C4-2B (cell line): ENCODE measurements around the gene CLIP1.

Experiments
- ZFX ChIP-seq: fragments of 450-650 bp; IDR thresholded peaks from 2 replicates; pipeline ENCODE4 v1.6.1; 2017
- TF ChIP-seq, protein P1 (sequence below): fragments of 450-650 bp; conservative IDR thresholded peaks from 2 replicates; pipeline ENCODE4 v1.5.1; 2017; ENCODE audit warnings: mild to moderate bottlenecking

DNA sequence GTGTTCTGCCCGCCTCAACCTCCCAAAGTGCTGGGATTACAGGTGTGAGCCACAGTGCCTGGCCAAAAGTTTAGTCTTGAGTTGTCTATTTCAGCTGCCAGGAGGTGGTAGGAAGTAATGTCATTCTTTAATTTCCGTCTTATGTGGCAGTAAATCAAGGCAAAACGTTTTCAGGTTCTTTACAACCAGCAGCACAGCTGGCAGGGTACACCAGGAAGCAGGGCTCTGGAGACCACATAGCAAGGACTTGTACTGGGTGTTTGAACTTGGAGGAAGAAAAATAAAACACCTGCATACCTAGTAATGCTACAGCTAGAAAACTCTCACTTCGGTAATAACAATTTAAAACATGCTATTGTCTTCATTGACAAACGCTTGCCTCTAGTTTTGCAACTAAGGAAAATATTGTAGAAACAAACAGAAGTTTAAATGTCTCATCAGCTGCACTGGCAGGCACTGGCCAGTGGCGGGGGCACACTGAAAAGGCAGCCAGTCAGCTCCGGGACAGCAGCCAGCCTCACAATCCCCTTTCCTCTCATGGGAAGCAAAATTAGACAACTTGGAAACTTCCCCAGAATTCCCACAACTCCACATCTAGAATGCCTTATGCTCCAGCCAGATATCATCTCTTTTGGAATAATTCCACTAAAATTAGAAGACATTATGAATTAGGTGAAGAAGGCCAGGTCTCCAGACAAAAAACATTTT is 72.2 kb downstream of the CLIP1 start:
- TF ChIP-seq, protein P1, sequence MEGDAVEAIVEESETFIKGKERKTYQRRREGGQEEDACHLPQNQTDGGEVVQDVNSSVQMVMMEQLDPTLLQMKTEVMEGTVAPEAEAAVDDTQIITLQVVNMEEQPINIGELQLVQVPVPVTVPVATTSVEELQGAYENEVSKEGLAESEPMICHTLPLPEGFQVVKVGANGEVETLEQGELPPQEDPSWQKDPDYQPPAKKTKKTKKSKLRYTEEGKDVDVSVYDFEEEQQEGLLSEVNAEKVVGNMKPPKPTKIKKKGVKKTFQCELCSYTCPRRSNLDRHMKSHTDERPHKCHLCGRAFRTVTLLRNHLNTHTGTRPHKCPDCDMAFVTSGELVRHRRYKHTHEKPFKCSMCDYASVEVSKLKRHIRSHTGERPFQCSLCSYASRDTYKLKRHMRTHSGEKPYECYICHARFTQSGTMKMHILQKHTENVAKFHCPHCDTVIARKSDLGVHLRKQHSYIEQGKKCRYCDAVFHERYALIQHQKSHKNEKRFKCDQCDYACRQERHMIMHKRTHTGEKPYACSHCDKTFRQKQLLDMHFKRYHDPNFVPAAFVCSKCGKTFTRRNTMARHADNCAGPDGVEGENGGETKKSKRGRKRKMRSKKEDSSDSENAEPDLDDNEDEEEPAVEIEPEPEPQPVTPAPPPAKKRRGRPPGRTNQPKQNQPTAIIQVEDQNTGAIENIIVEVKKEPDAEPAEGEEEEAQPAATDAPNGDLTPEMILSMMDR, result no peak; the same call in 1 of the 2 replicates
- no peak for TF ChIP-seq ZFX
